B cell (primary cell): ENCODE data around the gene CORO1C. TPM values are rescaled to one million over a fixed set of nuclear protein-coding genes. Genes with fewer than 3 reads are reported as not detected.

Experiments
- ATAC-seq: fragments of 200-7000 bp; cut with Tn5 transposase; one replicate; pipeline ENCODE4 v1.10.0; 2021; ENCODE audit warnings: low read depth, mild to moderate bottlenecking, moderate number of reproducible peaks, moderate library complexity
- CTCF ChIA-PET: fragments of 350-600 bp; sonication (Branson Sonifier 250); formaldehyde crosslinking; loops from one replicate; lab custom pipeline; 2021; ENCODE audit warnings: antibody characterized with exemption, inconsistent platforms; lab: Charles Lee
- POLR2A ChIA-PET: fragments of 350-600 bp; sonication (Branson Sonifier 250); formaldehyde crosslinking; loops from one replicate; lab custom pipeline; 2021; ENCODE audit warnings: antibody characterized with exemption; lab: Charles Lee
- DNase-seq: peaks from one replicate; pipeline ENCODE4 v3.0.0; 2013
- H2AFZ ChIP-seq: 2 replicates; pipeline ENCODE4 v1.6.1; 2012; ENCODE audit warnings: mild to moderate bottlenecking, low read depth, low read length; ENCODE audit not compliant: insufficient read depth, poor library complexity, severe bottlenecking
- H3K27ac ChIP-seq, 2 donors: 1 replicate in 1 of 2; 2 replicates in 1 of 2; pipeline ENCODE4 v1.5.1; 2012 to 2013; ENCODE audit warnings: low read length in 2 of 2, mild to moderate bottlenecking in 2 of 2, moderate library complexity in 1 of 2
- H3K27me3 ChIP-seq, 4 experiments: fragments of 200-600 bp in 1 of 4; sonication (generic) in 1 of 4; replicated peaks in 1 of 4; 1 replicate in 2 of 4; 2 replicates in 2 of 4; pipeline versions ENCODE4 v1.6.1 to v1.7.0; 2013 to 2016; ENCODE audit warnings: low read length in 3 of 4, mild to moderate bottlenecking in 2 of 4, mixed read lengths in 1 of 4, moderate library complexity in 1 of 4; ENCODE audit not compliant: insufficient read depth in 4 of 4, control insufficient read depth in 3 of 4; ENCODE audit errors: control extremely low read depth in 1 of 4
- H3K36me3 ChIP-seq, 2 experiments: replicated peaks in 1 of 2; 1 replicate in 1 of 2; 2 replicates in 1 of 2; pipeline versions ENCODE4 v1.6.1 to v1.7.1; 2013; ENCODE audit warnings: low read length in 1 of 2; ENCODE audit not compliant: insufficient read depth in 2 of 2, control insufficient read depth in 1 of 2; ENCODE audit errors: control extremely low read depth in 1 of 2, extremely low read depth in 1 of 2
- H3K4me1 ChIP-seq, 2 donors: fragments of 200-600 bp in 1 of 2; sonication (generic) in 1 of 2; 1 replicate in 1 of 2; 2 replicates in 1 of 2; pipeline versions ENCODE4 v1.5.1 to v1.6.1; 2013 to 2017; ENCODE audit warnings: low read length in 2 of 2; ENCODE audit not compliant: control insufficient read depth in 2 of 2, insufficient read depth in 2 of 2
- H3K4me2 ChIP-seq: replicated peaks from 2 replicates; pipeline ENCODE3; 2012; ENCODE audit warnings: mild to moderate bottlenecking, low read depth, low read length; ENCODE audit not compliant: poor library complexity, severe bottlenecking
- H3K4me3 ChIP-seq, 5 experiments: fragments of 200-600 bp in 1 of 5; sonication (generic) in 1 of 5; 1 replicate in 3 of 5; 2 replicates in 2 of 5; pipeline versions ENCODE4 v1.5.1 to v1.7.0; 2011 to 2016; ENCODE audit warnings: low read length in 4 of 5, mild to moderate bottlenecking in 4 of 5, low read depth in 2 of 5, control low read depth in 1 of 5, moderate library complexity in 1 of 5; ENCODE audit not compliant: insufficient read depth in 1 of 5; ENCODE audit errors: control extremely low read depth in 1 of 5, extremely low read depth in 1 of 5
- H3K79me2 ChIP-seq: fragments of 200-600 bp; sonication (generic); one replicate; pipeline ENCODE4 v1.6.0; 2016; ENCODE audit warnings: low read length; ENCODE audit not compliant: control insufficient read depth, insufficient read depth
- H3K9ac ChIP-seq: fragments of 200-600 bp; sonication (generic); 2 replicates; pipeline ENCODE4 v1.6.1; 2017; ENCODE audit warnings: mild to moderate bottlenecking, low read length, moderate library complexity
- H3K9me3 ChIP-seq, 3 donors: one replicate each; pipeline versions ENCODE4 v1.6.1 to v1.7.1; 2013; ENCODE audit warnings: low read length in 2 of 3; ENCODE audit not compliant: control insufficient read depth in 2 of 3, insufficient read depth in 1 of 3; ENCODE audit errors: control extremely low read depth in 1 of 3
- H4K20me1 ChIP-seq: 2 replicates; pipeline ENCODE4 v1.6.0; 2012; ENCODE audit warnings: mild to moderate bottlenecking, low read length; ENCODE audit not compliant: insufficient read depth, control insufficient read depth, poor library complexity, severe bottlenecking
- H3K27ac Mint-ChIP-seq: one replicate; pipeline ENCODE4 v1.8.0; 2021; ENCODE audit warnings: mixed read lengths
- H3K27me3 Mint-ChIP-seq: one replicate; pipeline ENCODE4 v1.8.0; 2021; ENCODE audit warnings: mixed read lengths
- H3K4me1 Mint-ChIP-seq: one replicate; pipeline ENCODE4 v1.8.0; 2021; ENCODE audit warnings: mixed read lengths
- H3K4me3 Mint-ChIP-seq: one replicate; pipeline ENCODE4 v1.8.0; 2021; ENCODE audit warnings: mixed read lengths
- H3K9me3 Mint-ChIP-seq: one replicate; pipeline ENCODE4 v1.8.0; 2022; ENCODE audit warnings: mixed read lengths; ENCODE audit not compliant: insufficient read depth
- EZH2 ChIP-seq: IDR thresholded peaks from 2 replicates; pipeline ENCODE4 v1.6.1; 2012; ENCODE audit warnings: borderline replicate concordance, low read depth, mild to moderate bottlenecking, moderate library complexity, low read length; ENCODE audit not compliant: insufficient read depth, poor library complexity, severe bottlenecking
- WGBS: methylation state at CpG from one replicate; pipeline ENCODE4 v1.1.5; 2013; ENCODE audit warnings: missing lambda C conversion rate; ENCODE audit not compliant: insufficient coverage; 5-methylcytosine and 5-hydroxymethylcytosine counted together
- intact Hi-C: fragments of 100-400 bp; cut with micrococcal nuclease; formaldehyde crosslinking; loops from one replicate; pipeline ENCODE4 v1.10.0; 2022
- polyA plus RNA-seq: library from polyadenylated mRNA; depleted of rRNA; stranded (reverse); fragments of >200 nt; gene quantifications from 2 replicates; pipeline ENCODE4 v1.2.3, GENCODE V29; 2012
- total RNA-seq, 2 donors: library from RNA; stranded (reverse); fragments of 120-200 nt in 1 of 2; gene quantifications; 1 replicate in 1 of 2; 2 replicates in 1 of 2; pipeline versions ENCODE4 v1.2.3 to v1.2.4, GENCODE V29; 2013 to 2022
- TF ChIP-seq, protein P1 (sequence below): fragments of 200-600 bp; IDR thresholded peaks from one replicate; pipeline ENCODE4 v1.8.0; 2022; ENCODE audit warnings: antibody characterized with exemption, mild to moderate bottlenecking

CORO1C gene
- total and polyA plus RNA-seq, 2 donors (not counting 1 experiment from before 2014, with no cell fraction given) = 19.2 to 68.0 TPM

DNA sequence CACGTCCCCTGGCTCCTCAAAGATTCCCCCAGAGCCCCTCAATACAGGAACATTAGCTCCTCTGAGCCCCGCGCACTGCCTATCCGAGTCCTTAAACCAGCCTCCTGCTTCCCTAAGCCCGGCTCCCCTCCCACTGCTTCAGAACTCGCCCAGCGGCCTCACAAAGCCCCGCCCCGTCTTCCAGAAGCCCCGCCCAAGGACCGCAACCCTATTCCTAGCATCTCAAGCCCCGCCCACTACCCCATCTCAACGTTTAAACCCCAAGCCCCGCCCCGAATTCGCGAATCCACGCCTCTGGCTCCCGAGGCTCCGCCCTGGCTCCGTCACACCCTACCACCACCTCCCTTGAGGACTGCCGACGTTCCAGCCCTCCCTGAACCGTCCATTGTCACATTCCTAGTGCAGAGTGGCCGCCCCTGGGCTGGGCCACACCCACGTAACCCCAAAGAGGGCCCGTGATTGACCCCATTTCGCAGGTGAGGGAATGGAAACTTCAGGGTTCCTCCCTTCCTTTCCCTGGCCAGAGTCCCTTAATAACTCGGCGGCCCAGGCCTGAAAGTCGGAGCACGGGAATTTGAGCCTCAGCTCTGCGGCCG lies 646 bp upstream of the CORO1C start:
- H3K36me3 ChIP-seq = no peaks in the 10 kb centered on the region
- no peaks in the 10 kb centered on the region for H3K9me3 Mint-ChIP-seq
- peaks cover 0 to 3% (median 0%) of the 10 kb centered on the region in 3 donors for H3K9me3 ChIP-seq
- H3K4me2 ChIP-seq = peak overlapping the region; percentile 96
- peaks cover 11 to 16% of the 10 kb centered on the region in 2 donors for H3K4me1 ChIP-seq
- WGBS = 14% methylated on average over 34 of the region's 34 CpGs
- H3K27ac ChIP-seq = peak overlapping the region; percentile 80 to 92
- H3K4me3 ChIP-seq = peak overlapping the region; percentile 70 to 92 (median 86)
- POLR2A ChIA-PET = no interaction called here
- H3K79me2 ChIP-seq = peaks cover 38% of the 10 kb centered on the region
- H3K4me3 Mint-ChIP-seq = peak overlapping the region; percentile 99
- peaks cover 47% of the 10 kb centered on the region for H3K4me1 Mint-ChIP-seq
- DNase-seq (peak; percentile 97), ATAC-seq (peak; percentile 72)
- H3K9ac ChIP-seq = peak overlapping the region; percentile 84
- H3K27me3 Mint-ChIP-seq = no peaks in the 10 kb centered on the region
- H3K27ac Mint-ChIP-seq = peak overlapping the region; percentile 98
- intact Hi-C loops = loop anchor here (1.0 to 5.0 kb wide), 10 partner anchors 37 to 360 kb away; partner anchors contain the start of genes ALKBH2, FICD, ISCU and SELPLG
- CTCF ChIA-PET = interaction anchor here (0.6 to 1.7 kb wide), 6 partner anchors 18 to 161 kb away, joined by 3 to 16 read pairs (median 3); no protein-coding TSS in a partner anchor
- no peaks in the 10 kb centered on the region for H3K27me3 ChIP-seq
- no peak for TF ChIP-seq EZH2
- TF ChIP-seq, protein P1, sequence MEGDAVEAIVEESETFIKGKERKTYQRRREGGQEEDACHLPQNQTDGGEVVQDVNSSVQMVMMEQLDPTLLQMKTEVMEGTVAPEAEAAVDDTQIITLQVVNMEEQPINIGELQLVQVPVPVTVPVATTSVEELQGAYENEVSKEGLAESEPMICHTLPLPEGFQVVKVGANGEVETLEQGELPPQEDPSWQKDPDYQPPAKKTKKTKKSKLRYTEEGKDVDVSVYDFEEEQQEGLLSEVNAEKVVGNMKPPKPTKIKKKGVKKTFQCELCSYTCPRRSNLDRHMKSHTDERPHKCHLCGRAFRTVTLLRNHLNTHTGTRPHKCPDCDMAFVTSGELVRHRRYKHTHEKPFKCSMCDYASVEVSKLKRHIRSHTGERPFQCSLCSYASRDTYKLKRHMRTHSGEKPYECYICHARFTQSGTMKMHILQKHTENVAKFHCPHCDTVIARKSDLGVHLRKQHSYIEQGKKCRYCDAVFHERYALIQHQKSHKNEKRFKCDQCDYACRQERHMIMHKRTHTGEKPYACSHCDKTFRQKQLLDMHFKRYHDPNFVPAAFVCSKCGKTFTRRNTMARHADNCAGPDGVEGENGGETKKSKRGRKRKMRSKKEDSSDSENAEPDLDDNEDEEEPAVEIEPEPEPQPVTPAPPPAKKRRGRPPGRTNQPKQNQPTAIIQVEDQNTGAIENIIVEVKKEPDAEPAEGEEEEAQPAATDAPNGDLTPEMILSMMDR = no peak
- peaks cover 14% of the 10 kb centered on the region for H4K20me1 ChIP-seq
- peak overlapping the region; percentile 80 for H2AFZ ChIP-seq
